Right hindlimb (tissue), 1 donor: ENCODE measurements around the gene SRGAP3.

Source experiments
- DNase-seq: peaks from one replicate; pipeline ENCODE4 v3.0.0-alpha.2; 2018

Gene SRGAP3

DNA sequence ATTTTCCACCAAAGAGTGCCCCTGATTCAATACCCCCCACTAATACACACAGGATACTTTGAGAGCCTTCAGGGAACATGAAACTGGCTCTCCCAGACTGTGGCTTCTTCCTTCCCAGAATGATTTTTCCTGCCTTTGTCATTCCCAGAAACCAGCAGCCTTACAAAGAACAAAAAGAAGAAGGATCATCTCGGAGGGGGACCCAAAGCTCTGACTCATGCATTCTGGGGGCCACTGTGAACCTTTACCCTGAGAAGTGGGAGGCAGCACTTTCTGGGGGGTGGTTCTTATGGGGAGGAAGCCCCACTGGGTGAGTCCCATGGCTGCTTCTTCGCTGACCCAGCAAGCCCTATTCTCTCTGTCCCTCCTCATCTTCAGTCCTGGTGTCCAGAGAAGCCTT is 241.5 kb downstream of the SRGAP3 start:
- no peak for DNase-seq

DNA sequence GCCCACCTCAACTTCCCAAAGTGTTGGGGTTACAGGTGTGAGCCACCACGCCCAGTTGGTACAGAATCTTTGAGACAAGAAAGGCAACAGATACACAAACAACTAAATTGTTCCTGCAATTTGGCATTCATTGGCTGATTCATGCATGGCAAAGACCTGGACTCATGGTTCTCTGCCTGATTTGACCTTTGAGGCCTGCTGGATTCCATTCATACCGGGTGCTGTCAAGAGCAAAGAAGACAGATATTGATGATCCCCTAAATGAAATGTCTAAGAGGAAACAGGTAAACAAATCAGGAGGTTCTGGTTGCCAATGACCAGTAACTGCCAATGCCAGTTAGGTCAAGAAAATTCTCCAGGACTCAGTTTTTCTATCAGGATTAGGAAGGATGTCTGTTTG is 242.2 kb downstream of the SRGAP3 start:
- DNase-seq: no peak

DNA sequence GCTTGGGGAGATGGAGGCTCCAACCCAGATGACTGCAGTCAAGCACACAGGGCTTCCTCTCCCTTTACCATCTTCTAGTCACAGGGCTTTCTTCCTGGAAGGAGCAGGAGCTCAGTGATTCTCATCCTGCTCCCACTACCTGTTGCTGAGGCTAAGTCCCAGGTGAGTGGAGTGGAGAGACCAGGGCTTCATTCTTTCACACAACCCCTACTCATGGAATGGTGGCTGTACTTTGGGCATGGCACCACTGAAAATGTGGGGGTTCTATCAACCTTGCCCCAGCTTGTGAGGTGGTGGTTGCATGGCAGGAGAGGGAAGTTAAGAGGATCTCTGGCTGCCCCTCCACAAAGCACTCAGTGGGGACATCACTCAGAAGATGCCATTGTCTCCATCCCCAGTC is 249.4 kb downstream of the SRGAP3 start:
- no peak for DNase-seq

DNA sequence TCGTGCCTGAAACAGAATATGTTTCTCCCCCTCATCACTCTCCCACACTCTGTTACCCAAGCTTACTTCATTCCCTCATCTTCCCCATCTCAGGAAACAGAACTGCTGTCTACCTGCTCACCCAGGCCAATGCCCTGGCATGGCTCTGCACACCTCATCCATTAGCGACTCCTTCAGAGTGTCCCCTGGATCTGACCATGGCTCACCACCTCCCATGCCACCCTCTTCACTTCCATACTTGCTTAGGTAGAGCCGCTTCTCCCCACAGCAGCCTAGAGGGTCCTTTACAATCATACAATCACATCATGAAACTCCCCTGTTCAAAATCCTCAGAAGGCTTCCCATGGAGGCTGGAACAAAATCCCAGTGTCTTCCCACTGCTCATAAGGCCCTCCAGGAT is 252.3 kb downstream of the SRGAP3 start:
- no peak for DNase-seq

DNA sequence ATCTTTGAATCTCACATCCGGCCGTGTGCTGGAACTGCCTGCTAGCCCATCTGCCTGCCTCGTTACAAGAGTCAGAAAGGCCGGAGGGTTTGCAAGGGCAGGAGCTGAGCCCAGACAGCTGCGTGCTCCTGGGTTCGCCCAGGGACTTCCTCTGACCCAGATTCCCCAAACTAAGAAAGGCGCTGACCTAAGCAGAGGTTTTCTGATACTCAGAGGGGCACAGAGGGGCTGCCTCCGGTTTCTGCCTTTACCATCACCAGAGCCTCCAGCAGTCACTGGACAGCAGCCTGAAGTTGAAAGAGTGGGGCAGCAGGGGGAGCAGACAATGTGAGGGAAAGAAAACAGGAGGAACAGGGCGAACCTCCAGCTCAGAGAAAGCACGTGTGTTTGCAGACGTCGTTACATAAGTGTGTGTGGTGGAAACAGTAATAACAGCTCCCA is 252.7 kb downstream of the SRGAP3 start:
- DNase-seq: peak; percentile 82

DNA sequence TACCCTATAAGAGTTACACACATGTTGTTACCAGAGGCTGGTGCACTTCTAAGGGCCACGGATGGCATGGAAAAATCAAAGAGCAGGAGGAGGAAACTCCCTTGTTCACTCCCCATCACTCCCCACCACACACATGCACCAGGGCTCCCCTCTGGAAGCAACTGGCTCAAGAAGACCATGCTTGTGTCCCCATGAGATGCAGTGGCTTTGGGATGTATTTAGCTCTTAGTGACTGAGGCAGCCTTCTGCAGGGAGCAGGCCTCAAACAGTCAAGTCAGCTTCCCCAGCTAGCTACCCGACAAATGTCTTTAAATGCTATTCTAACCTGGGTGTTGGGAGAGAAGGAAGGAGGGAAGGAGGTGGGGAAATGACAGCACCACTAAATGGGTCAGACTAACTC is 253.2 kb downstream of the SRGAP3 start:
- DNase-seq: no peak

DNA sequence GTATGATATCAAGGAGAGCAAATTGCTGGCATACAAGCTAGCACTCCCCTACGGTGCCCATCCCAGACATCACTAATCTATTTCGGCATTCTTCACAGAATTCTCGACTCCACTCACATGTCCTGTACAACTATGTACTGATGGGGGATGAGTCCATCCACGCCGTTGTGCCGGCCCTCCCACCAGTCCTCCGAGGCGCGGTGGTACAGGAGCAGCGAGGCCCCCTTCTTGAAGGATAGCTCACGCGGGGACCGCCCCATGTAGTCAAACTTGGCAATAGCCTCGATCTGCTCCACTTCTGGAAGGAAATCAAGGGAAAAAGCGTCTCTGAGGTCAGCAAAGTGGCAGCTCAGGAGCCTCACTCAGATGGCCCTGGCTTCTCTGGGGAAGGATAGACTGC is 255.2 kb downstream of the SRGAP3 start:
- no peak for DNase-seq

DNA sequence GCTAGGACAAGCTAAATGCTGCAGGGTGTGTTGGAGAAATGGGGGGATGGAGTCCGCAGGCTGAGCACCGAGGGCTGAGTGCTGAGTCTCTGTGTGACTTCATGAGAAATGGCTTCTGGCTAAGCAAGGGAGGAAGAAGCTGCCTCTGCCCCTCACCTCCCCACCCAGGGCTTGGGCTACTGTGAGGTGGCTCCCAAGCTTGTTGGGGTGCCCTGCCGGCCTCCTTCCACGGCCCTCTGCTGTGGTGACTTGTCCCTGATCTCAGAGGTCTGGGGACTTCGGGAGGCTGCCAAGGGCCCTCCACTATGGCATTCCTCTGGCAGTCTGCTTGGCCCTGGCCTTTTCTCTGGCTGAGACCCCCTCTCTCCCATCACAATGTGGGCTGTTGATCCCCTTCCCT is 256.1 kb downstream of the SRGAP3 start:
- no peak for DNase-seq

DNA sequence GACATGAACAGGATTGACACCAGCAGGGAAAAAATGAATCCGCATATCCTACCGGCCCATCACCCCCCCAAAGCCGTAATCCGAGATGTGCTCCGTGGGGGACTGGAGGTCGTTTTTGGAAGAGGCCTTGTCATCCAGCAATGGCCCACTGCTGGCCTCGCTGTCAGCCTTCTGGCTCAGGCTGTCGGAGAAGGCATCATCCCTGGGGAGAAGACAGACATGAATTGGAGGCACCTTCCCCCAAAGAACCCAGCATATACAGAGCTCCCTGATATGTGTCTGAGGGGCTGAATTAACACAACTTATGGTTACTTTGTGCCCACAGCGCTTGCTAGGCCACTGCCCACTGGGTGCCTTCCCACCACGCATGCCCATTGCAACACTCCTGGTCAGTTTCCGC is 256.6 kb downstream of the SRGAP3 start:
- no peak for DNase-seq

DNA sequence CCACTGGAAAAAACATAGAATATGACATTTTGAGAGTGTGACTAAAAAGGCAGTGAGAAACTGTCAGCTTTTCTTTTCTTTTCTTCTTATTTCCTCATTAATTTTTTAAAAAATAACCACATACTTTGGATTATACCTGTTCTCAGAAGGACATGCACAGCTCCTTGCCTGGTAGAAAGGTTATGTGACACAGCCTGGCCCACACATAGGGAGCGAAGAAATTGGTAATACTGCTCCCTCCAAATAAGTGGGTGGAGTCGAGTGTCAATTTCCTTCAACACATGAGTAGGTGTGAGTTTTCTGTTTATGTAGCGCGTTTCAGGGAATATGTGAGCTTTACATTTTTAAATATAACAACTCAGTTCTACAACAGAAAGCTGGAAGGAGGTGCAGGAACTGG is 257.2 kb downstream of the SRGAP3 start:
- DNase-seq: no peak

DNA sequence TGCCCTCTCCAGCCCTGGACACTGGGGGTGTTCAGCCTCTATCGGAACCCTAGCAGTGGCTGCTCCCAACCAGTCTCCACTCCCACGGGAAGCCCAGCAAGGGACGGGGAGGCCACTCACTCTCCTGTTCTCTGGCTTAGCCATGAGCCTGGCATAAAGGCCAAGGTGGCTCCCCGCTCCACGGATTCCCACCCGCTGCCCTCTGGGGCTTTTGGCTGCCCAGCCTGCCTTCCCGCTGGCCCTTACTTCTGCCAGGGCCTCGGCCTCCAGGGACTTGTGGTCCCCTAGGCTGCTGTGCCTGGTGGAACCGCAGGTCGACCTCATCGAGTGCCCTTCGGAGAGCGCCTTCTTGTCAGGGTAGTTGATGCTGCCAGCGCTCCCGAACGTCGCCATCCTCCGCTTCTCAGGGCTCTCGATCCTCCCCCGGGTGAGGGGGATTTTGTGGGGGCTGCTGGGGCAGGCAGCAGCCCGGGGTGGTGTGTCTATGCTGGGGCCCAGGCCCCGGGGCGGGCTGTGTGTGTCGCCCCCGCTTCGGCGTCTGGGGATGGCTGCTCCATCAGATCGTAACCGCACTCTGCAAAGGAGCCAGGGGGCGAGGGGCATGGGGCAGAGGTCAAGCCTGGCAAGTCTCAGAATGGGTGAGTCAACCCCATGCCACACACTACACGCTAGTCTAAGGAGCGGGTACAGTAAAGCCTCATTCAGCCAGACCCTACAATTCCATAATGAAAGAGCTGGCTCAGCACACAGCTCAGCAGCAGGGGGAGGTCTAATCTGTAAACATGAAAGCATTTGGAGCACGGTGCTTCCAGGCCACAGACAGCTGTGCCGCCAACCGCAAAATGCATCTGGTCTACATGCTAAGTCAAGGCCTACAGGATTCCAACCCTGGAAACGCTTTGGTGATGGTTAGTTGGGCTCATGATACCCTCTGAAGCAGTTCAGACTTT is 258.9 kb downstream of the SRGAP3 start:
- peak; percentile 84 for DNase-seq

DNA sequence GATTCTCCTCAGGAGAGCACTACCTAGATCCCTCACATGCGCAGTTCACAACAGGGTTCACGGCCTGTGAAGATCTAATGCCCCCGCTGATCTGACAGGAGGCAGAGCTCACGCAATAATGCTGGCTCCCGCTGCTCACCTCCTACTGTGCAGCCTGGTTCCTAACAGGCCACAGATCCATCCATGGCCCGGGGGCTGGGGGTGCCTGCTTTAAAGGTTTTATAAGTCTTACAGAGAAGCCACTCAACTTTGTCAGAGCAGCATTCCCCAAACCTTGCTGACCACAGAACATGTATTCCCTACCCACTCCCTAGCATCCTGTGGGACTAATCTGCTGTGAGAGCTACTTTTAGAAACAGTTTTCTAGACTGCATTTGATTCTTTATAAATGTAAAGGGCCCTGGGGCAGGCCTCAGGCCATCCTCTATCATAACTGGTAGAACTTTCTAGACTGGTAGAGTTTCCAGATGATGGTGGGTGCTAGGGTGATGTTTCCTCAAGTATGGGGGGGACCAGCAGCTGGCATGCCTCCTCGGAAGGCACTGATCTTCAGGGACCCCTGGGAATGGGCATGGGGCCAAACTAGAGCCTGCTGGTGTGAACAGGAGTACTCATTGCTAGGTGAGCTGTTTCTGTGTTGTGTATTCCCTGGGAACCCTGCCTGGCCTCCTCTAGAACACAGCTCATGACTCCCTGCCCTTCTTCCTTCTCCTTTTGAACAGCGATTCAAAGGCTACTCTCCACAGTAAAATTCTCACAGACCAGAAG is 260.5 kb downstream of the SRGAP3 start:
- DNase-seq: no peak

DNA sequence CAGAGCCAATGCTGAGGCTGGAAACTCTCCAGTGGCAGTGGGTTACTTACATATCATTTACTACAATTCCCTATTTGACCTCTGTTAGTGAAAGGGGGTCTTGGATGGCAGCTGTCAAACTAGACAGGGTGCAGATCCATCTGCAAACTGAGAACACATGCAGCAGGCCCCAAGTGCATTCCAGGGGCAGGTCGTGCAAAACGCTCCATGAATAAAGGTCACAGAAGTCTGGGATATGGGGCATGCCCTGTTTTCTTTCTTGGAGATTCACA is 261.1 kb downstream of the SRGAP3 start:
- DNase-seq: no peak

DNA sequence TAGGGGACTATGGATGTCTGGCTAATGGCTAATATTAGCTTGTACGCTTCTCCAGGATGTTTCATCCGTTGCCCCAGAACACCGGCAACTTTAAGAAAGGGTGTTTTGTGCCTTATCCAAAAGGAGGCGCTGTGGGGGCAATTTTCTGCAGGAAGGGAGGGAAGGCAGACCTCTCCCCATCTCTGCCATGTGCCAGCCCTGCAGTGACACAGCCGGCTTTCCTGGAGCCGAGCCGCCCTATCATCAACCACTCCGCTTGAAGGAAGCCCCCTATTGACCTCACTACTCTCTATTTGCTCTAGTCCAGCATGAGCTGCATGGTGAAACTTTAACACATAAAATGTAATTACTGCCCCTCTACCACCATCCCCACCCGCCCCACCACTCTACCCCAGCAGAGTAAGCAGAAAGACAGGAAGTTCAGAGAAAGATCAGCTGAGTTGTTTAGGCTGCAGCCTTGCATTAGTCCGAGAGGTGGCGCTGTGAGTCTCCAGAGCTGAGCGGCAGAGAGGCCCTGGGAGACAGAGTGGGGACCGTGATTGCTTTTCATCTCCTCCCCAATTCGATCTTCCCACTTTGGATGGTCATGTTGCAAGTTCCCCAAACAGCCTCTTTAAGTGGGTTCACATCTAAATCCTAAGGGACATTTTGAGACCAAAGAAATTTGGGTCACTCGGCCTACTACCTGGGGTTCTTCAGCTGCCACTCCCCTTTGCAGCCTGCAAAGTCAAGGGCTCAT is 261.6 kb downstream of the SRGAP3 start:
- DNase-seq: peak; percentile 83

DNA sequence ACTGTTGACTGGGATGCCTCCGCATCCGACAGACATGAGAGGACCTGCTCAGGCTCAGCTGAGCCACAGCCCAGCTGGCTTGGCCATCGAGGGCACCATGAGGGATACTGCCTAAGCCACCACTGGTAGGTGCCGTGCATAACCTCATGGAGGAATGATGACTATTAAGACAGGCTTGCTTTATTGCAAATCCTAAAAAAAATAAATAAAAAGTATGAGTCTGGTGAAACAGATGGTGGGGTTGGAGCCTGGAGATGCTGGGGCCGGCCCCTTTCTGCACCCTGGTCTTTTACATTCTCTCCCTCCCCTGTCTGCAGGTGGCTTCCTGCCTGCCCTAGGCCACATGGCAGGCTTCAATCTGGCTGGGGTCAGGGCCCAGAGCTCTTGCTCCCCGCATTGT is 262.2 kb downstream of the SRGAP3 start:
- DNase-seq: no peak

DNA sequence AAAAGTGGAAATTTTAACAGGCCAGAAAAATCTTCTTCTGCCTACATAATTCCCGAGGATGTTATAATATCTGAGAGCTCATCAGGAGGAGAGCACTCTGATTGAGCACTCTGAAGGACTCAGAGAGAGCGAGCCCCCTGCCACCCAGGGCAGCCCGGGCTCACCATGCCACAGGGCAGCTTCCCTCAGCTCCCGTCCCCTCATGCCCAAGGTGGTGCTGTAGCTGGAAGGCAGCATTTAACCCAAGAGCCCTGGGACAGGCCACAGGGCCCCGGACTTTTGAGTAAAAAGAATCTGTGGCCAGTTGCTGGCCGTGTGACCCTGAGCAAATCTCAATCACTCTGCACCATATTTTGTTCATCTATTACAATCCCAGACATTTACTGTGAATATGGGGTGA is 262.7 kb downstream of the SRGAP3 start:
- no peak for DNase-seq

DNA sequence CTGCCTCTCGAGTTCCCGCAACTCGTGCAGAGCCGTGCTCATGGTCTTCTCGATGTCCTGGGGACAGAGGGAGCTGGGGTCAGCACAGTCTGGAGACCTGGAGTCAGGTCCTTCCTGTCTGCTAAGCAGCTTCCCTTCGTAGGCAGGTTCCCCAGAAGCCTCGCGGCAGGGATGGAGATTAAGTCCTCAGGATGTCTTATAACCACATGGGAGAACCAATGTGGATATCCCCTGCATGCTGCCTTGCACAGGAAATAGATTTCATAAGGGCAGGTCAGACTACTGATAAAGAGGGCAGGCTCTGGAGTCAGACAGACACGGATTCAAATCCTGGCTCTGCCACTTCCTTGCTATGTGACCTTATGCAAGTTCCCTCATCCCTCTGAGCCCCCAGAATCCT is 263.6 kb downstream of the SRGAP3 start:
- DNase-seq: no peak

DNA sequence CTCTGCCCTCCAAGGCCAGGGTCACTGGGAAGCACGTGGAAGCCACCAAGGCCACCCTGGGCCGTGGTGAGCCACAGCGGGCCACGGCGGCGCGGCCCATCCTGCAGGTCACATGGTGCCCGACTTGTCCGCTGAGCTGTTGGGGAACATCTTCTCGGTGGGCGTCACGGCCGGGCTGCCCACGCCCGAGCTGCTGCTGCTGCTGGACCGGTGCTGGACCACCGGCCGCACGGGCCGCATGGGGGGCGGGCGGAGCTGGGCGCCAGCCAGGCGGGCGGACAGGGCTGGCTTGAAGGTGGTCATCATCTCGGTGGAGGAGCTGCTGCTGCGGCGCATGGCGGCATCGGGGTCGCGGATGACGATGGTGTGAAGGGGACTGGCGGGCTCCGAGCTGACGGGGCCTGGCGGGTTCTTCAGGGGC is 264.0 kb downstream of the SRGAP3 start:
- DNase-seq: no peak

DNA sequence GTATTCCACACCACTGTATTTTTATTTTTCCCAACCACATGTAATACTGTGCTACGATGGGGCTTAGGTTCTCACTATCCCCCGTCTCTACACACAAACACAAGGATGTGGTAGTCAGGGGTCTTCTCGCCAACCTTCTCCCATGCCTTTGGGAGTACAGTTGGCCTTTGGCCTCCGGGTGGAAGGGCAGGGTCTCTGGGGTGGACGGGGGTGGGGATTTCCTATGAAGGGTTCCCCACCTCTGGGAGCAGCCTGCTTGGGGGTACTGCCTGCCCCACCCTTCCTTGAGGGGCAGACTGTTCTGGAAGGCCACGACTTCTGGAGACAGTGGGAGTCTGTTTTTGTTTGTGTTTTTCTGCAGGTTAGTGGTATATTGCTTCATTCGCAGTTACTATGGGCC is 264.9 kb downstream of the SRGAP3 start:
- no peak for DNase-seq

DNA sequence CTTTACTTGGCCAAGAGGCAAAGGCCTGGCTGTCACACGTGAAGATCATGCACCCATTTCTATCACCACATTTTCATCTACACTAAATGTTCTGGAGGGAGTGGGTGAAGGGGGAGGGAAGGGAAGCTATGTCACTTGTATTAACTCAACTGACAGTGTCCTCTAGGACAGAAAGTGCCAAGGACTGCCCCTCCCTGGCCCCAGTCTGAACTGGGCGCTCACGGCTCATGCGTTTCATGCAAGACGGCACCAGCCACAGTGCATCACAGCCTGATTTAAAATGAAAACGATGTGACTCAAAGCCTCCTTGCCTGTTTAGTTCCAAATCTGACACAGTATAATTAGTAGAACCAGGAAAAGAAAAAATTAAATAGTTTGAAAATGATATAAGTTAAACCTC is 265.4 kb downstream of the SRGAP3 start:
- no peak for DNase-seq

DNA sequence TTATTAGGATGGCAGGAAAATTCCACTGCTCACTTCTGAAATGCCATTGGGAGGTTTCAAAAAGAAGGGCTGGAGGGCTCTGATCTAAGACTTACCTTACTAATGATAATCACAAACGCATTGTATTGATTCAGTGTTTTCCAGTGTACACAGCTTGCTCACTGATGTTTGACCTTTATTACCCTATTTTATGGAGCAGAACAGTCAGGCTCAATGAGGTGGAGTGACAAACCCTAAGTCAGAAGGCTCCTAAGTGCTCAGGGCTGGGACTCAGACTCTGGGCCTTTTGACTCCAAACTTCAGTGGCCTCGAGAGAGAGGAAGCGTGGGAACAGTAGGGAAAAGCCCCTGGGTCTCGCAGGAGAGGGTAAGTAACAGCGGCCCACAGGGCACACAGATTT is 265.9 kb downstream of the SRGAP3 start:
- DNase-seq: no peak

DNA sequence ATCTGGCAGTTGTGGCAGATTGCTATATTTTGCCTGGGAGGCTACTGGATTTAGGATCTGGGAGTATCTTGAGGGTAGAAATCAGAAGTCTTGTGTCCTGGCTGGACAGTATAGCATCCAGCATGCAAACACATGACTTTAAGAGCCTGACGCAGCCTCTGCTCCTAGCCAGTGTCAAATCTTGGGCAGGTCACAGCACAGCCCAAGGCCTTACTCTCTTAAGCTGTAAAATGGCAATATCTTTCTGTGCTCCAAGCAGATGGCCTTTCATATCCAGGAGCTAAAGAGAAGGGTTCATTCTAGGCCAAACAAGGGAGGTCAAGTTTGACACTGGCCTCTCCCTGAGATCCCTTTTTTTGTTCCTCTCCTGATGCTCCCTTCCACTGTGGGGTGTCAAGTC is 266.4 kb downstream of the SRGAP3 start:
- no peak for DNase-seq

DNA sequence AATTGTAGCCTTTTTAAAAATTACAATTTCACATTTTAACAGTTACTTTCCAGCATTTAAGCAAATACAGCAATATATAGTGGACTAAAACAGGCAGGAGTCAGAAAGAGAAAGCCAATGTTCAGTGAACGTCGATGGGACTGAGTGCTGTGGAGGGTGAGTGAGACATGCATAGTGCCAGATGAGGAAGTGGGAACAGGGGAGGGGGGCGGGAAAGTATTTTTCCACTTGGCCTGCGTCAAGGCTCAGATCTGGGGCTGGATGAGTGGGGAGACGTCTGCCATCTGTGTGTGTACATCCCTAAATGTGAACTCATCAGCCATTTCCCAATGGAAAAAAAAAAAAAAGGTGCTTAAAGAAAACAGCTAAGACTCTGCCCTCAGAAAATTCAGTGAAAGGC is 266.9 kb downstream of the SRGAP3 start:
- DNase-seq: no peak

DNA sequence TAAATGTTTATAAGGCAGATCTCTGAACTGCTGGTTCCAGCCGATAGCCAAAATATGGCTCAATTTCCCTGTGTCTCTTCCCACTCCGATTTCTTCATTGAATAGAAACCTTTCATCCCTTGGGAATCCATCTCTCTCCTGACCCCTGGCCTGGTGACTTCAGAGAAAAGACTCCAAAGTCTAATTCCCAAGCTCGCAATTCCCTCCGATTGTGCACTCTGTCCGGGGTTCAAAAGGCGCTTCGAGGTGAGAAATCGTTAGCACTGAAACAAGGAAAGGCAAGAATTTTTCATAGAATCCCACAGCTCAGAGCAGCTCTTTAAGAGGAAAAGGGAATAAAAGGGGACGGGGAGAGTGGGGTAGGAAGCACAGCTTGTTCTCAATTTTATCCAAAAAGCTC is 267.7 kb downstream of the SRGAP3 start:
- no peak for DNase-seq
